Stimulated activated CD8-positive, alpha-beta memory T cell treated with anti-CD3 and anti-CD28 coated beads, Interleukin-7, amount 100 ng/mL, for 1 hour (primary cell): ENCODE measurements around the gene TTPAL.

Experiments
- DNase-seq, 2 donors: peaks; one replicate each; pipeline ENCODE4 v3.0.0-alpha.2; 2020; ENCODE audit warnings: low read depth in 2 of 2

Gene TTPAL

GRCh38 chr20:44439318-44439717, 36.4 kb upstream of the TTPAL start:
- no peak for DNase-seq

- DNase-seq, result no peak
These were observed 33.2 kb upstream of the TTPAL start for GRCh38 chr20:44442298-44443070.

- no peak for DNase-seq
These were observed 29.6 kb upstream of the TTPAL start for GRCh38 chr20:44445742-44446710.

- no peak for DNase-seq
These were observed 27.8 kb upstream of the TTPAL start for GRCh38 chr20:44447827-44448419.

- no peak for DNase-seq
These were observed 26.7 kb upstream of the TTPAL start for GRCh38 chr20:44448753-44449546.

- no peak for DNase-seq
These were observed 25.8 kb upstream of the TTPAL start for GRCh38 chr20:44449864-44450263.

GRCh38 chr20:44450281-44450889, 25.3 kb upstream of the TTPAL start:
- DNase-seq, result no peak

- DNase-seq, result no peak
These were observed 24.7 kb upstream of the TTPAL start for GRCh38 chr20:44450903-44451450.

GRCh38 chr20:44454306-44454963, 21.2 kb upstream of the TTPAL start:
- DNase-seq, result no peak

- DNase-seq, result no peak
These were observed 20.5 kb upstream of the TTPAL start for GRCh38 chr20:44455126-44455525.

GRCh38 chr20:44456611-44457010, 19.1 kb upstream of the TTPAL start:
- DNase-seq, result no peak

- DNase-seq, result no peak
These were observed 18.7 kb upstream of the TTPAL start for GRCh38 chr20:44457016-44457415.

GRCh38 chr20:44459271-44459670, 16.4 kb upstream of the TTPAL start:
- no peak for DNase-seq

- no peak for DNase-seq
These were observed 14.9 kb upstream of the TTPAL start for GRCh38 chr20:44460795-44461141.

- DNase-seq, result no peak
These were observed 14.4 kb upstream of the TTPAL start for GRCh38 chr20:44461142-44461802.

- DNase-seq, result no peak
These were observed 13.9 kb upstream of the TTPAL start for GRCh38 chr20:44461803-44462174.

GRCh38 chr20:44463466-44463865, 12.2 kb upstream of the TTPAL start:
- DNase-seq, result no peak

GRCh38 chr20:44464514-44464913, 11.2 kb upstream of the TTPAL start:
- no peak for DNase-seq

- no peak for DNase-seq
These were observed 10.6 kb upstream of the TTPAL start for GRCh38 chr20:44465001-44465560.
